ENCODE data around the gene SLC25A23. TPM values are rescaled to one million over a fixed set of nuclear protein-coding genes. Genes with fewer than 3 reads are reported as not detected.

The SLC25A23 gene
- total and polyA plus RNA-seq, 2 donors (not counting 1 experiment from before 2014, with no cell fraction given), result 9.3 to 25.3 TPM

DNA sequence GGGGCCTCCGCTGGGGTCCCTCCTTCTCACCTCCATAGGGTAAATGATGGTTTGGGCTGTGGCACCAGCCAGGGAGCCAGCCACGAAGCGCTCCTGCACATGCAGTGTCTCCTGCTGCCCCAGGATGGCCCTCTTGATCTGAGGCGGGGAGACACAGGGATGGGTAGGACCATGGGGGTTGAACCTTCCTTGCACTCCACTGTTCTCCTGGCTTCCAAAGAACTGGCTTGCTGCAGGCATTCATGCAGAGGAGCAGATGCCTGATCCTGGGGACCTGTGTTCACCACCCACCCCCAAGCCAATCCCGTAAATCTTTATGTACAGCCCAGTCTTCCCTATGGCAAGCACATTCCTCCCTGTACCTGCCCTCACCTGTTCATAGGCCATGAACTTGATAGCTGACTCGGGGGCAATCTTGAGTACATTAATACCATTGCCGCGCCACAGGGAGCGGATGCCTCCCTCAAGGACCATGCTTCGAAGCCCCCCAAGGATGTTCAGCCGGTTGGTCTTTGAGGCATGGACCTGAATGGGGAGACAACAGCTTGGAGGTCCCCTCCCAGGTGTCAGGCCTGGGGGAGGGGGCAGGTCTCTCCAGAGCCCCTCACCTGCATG is 5.5 kb downstream of the SLC25A23 start:
- Histone ChIP-seq H3K36me3 (replicated peaks in 1 of 2; ENCODE audit: control extremely low read depth in 1 of 2, control insufficient read depth in 1 of 2, extremely low read depth in 1 of 2, insufficient read depth in 2 of 2, low read length in 1 of 2) (peaks cover 0 to 8% of the 10 kb centered on the region in 2 experiments), H3K4me3 (ENCODE audit: control extremely low read depth in 1 of 5, extremely low read depth in 1 of 5, insufficient read depth in 1 of 5, low read depth in 2 of 5, low read length in 4 of 5) (no peak overlapping the region), H3K9ac (ENCODE audit: low read length) (no peak overlapping the region), H3K27me3 (replicated peaks in 1 of 4; ENCODE audit: control extremely low read depth in 1 of 4, control insufficient read depth in 3 of 4, insufficient read depth in 4 of 4, low read length in 3 of 4) (no peaks in the 10 kb centered on the region), H4K20me1 (ENCODE audit: control insufficient read depth, insufficient read depth, low read length, poor library complexity, severe bottlenecking) (no peaks in the 10 kb centered on the region), H3K27ac (ENCODE audit: low read length in 2 of 2) (no peak overlapping the region), H2AFZ (ENCODE audit: insufficient read depth, low read depth, low read length, poor library complexity, severe bottlenecking) (no peak overlapping the region), H3K4me2 (replicated peaks; ENCODE audit: low read depth, low read length, poor library complexity, severe bottlenecking) (no peak overlapping the region), H3K9me3 (ENCODE audit: control extremely low read depth in 1 of 3, control insufficient read depth in 2 of 3, insufficient read depth in 1 of 3, low read length in 2 of 3) (peaks cover 0 to 26% (median 9%) of the 10 kb centered on the region in 3 donors), H3K79me2 (ENCODE audit: control insufficient read depth, insufficient read depth, low read length) (no peaks in the 10 kb centered on the region), H3K4me1 (ENCODE audit: control insufficient read depth in 2 of 2, insufficient read depth in 2 of 2, low read length in 2 of 2) (peaks cover 0 to 11% of the 10 kb centered on the region in 2 donors)
- ChIA-PET CTCF (no interaction called here), POLR2A (no interaction called here)
- peaks cover 14% of the 10 kb centered on the region for H3K4me1 Mint-ChIP-seq
- H3K9me3 Mint-ChIP-seq (ENCODE audit: insufficient read depth), result no peaks in the 10 kb centered on the region
- no peak overlapping the region for H3K27ac Mint-ChIP-seq
- TF ChIP-seq, protein P1, sequence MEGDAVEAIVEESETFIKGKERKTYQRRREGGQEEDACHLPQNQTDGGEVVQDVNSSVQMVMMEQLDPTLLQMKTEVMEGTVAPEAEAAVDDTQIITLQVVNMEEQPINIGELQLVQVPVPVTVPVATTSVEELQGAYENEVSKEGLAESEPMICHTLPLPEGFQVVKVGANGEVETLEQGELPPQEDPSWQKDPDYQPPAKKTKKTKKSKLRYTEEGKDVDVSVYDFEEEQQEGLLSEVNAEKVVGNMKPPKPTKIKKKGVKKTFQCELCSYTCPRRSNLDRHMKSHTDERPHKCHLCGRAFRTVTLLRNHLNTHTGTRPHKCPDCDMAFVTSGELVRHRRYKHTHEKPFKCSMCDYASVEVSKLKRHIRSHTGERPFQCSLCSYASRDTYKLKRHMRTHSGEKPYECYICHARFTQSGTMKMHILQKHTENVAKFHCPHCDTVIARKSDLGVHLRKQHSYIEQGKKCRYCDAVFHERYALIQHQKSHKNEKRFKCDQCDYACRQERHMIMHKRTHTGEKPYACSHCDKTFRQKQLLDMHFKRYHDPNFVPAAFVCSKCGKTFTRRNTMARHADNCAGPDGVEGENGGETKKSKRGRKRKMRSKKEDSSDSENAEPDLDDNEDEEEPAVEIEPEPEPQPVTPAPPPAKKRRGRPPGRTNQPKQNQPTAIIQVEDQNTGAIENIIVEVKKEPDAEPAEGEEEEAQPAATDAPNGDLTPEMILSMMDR (IDR thresholded peaks at IDR 0.05), result no peak
- no peak for TF ChIP-seq EZH2 (IDR thresholded peaks at IDR 0.05; ENCODE audit: borderline replicate concordance, insufficient read depth, low read depth, low read length, poor library complexity, severe bottlenecking)
- intact Hi-C loops (cut with micrococcal nuclease), result no loop called here
- WGBS (ENCODE audit: insufficient coverage), result over 99% methylated on average over 10 of the region's 11 CpGs
- H3K27me3 Mint-ChIP-seq, result no peaks in the 10 kb centered on the region
- ATAC-seq (ENCODE audit: low read depth) (no peak), DNase-seq (no peak)
- no peak overlapping the region for H3K4me3 Mint-ChIP-seq

DNA sequence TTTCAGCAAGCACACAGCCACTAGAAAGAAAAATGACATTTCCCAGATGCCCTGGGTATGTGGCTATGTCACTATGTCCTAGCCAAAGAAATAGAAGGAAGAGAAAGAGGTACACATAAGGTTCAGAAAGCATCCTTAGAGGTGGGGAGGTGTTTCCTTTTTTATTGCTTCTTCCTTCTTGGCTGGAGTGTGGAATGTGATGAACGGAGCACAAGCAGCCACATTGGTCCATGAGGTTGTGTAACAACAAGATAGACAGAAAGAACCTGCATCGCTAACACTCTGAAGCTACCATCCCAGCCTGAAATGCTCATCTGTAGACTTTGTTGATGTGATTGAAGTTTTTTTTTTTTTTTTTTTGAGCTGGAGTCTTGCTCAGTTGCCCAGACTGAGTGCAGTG is 6.7 kb downstream of the SLC25A23 start:
- H3K27ac Mint-ChIP-seq, result no peak overlapping the region
- Histone ChIP-seq H3K9me3 (ENCODE audit: control extremely low read depth in 1 of 3, control insufficient read depth in 2 of 3, insufficient read depth in 1 of 3, low read length in 2 of 3) (peaks cover 0 to 26% (median 9%) of the 10 kb centered on the region in 3 donors), H4K20me1 (ENCODE audit: control insufficient read depth, insufficient read depth, low read length, poor library complexity, severe bottlenecking) (no peaks in the 10 kb centered on the region), H3K4me1 (ENCODE audit: control insufficient read depth in 2 of 2, insufficient read depth in 2 of 2, low read length in 2 of 2) (no peaks in the 10 kb centered on the region), H2AFZ (ENCODE audit: insufficient read depth, low read depth, low read length, poor library complexity, severe bottlenecking) (no peak overlapping the region), H3K36me3 (replicated peaks in 1 of 2; ENCODE audit: control extremely low read depth in 1 of 2, control insufficient read depth in 1 of 2, extremely low read depth in 1 of 2, insufficient read depth in 2 of 2, low read length in 1 of 2) (peaks cover 0 to 8% of the 10 kb centered on the region in 2 experiments), H3K27me3 (replicated peaks in 1 of 4; ENCODE audit: control extremely low read depth in 1 of 4, control insufficient read depth in 3 of 4, insufficient read depth in 4 of 4, low read length in 3 of 4) (no peaks in the 10 kb centered on the region), H3K27ac (ENCODE audit: low read length in 2 of 2) (no peak overlapping the region), H3K79me2 (ENCODE audit: control insufficient read depth, insufficient read depth, low read length) (no peaks in the 10 kb centered on the region), H3K4me3 (ENCODE audit: control extremely low read depth in 1 of 5, extremely low read depth in 1 of 5, insufficient read depth in 1 of 5, low read depth in 2 of 5, low read length in 4 of 5) (no peak overlapping the region), H3K4me2 (replicated peaks; ENCODE audit: low read depth, low read length, poor library complexity, severe bottlenecking) (no peak overlapping the region), H3K9ac (ENCODE audit: low read length) (no peak overlapping the region)
- H3K9me3 Mint-ChIP-seq (ENCODE audit: insufficient read depth), result no peaks in the 10 kb centered on the region
- DNase-seq, result no peak
- ChIA-PET POLR2A (interaction anchor here (0.7 kb wide), 1 partner anchor 50 kb away, joined by 5 read pairs; no protein-coding TSS in a partner anchor), CTCF (interaction anchor here (0.6 kb wide), 1 partner anchor 134 kb away, joined by 3 read pairs; no protein-coding TSS in a partner anchor)
- H3K4me1 Mint-ChIP-seq, result peaks cover 2% of the 10 kb centered on the region
- no peak for ATAC-seq (ENCODE audit: low read depth)
- H3K27me3 Mint-ChIP-seq, result no peaks in the 10 kb centered on the region
- no CpG with 5 or more reads among the region's 2 CpGs for WGBS (ENCODE audit: insufficient coverage)
- intact Hi-C loops (cut with micrococcal nuclease), result no loop called here
- no peak overlapping the region for H3K4me3 Mint-ChIP-seq
- no peak for TF ChIP-seq EZH2 (IDR thresholded peaks at IDR 0.05; ENCODE audit: borderline replicate concordance, insufficient read depth, low read depth, low read length, poor library complexity, severe bottlenecking)
- TF ChIP-seq, protein P1 (IDR thresholded peaks at IDR 0.05), result no peak

Measured in B cell (primary cell).